ENCODE results near the gene TMEM141.
"Not testable (repeated sequence)": the region's sequence is repeated elsewhere in the genome, so short reads cannot be mapped to it uniquely, and the experiment has no call there.

Gene TMEM141

DNA sequence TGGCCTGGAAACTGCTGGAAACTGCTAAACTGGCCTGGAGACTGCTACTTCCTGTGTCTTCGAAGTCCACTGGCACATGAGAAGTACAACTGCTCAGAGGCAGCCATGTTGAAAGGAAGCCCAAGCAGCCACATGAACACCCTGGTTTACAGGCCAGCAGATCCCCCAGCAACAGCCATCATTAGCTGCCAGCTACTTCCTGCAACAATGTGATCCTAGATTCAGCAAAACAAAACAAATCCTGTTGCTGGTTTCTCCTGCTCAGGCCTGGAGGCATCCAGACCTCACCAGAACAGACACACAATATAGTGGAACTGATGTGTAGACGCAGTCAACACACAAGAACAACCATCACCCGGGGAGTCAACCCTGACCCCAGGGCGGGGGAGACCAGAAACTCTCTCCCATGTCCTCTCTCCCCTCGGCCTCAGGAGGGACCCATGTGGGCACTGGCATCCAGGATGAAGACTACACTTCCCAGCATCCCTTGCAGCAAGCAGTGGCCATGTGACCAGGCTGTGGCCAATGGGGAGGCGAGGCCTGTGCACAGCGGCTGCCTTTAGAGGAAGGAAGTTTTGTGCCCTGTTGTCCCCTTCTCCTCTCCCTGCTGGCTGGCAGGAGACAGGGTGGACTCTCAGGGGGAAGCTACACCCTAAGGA is 17.6 kb upstream of the TMEM141 start:
- DNase-seq (ENCODE audit: low read depth), result peak; percentile 46

GRCh38 chr9:136774416-136775045 is 16.6 kb upstream of the TMEM141 start:
- no peak for DNase-seq (ENCODE audit: low read depth)

DNA sequence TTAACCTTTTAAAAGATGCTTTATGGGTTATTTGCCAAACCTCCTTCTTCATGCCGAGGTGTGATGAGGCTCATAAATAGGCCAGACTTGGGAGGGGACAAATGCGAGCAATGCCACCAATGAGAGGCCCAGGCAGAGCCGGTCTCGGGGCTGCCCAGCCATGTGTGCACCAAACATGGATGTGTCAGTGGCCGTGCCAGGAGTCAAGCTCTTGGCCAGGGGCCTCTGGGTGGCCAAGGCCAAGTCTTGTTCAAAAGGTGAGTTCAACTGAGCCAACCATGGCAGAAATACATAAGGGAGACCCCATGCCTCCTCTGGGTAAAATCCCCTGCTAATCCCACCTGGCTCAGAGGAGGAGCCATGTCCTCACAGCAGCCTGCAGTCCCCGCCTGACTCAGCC is 16.0 kb upstream of the TMEM141 start:
- no peak for DNase-seq (ENCODE audit: low read depth)

- DNase-seq (ENCODE audit: low read depth), result no peak
Measured at GRCh38 chr9:136776947-136777346, 14.2 kb upstream of the TMEM141 start.

DNA sequence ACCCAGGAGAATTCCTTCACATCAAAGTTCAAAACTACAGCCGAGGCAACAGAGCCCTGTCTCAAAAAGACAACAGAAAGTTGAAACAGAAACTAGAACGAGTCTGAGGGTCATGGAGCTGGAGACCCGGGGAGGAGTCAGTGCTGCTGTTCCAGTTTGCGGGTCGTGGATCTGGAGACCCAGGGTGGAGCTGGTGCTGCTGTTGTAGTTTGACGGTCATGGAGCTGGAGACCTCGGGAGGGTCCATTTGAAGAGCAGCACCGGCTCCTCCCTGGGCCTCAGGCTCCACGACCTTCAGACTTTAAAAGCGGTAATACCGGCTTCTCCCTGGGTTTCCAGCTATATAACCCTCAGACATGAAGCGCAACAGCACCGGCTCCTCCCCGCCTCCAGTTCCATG is 13.8 kb upstream of the TMEM141 start:
- no peak for DNase-seq (ENCODE audit: low read depth)

- peak; percentile 28 for DNase-seq (ENCODE audit: low read depth)
Measured at GRCh38 chr9:136779808-136780207, 11.3 kb upstream of the TMEM141 start.

GRCh38 chr9:136782452-136782851 is 8.7 kb upstream of the TMEM141 start:
- no peak for DNase-seq (ENCODE audit: low read depth)

DNA sequence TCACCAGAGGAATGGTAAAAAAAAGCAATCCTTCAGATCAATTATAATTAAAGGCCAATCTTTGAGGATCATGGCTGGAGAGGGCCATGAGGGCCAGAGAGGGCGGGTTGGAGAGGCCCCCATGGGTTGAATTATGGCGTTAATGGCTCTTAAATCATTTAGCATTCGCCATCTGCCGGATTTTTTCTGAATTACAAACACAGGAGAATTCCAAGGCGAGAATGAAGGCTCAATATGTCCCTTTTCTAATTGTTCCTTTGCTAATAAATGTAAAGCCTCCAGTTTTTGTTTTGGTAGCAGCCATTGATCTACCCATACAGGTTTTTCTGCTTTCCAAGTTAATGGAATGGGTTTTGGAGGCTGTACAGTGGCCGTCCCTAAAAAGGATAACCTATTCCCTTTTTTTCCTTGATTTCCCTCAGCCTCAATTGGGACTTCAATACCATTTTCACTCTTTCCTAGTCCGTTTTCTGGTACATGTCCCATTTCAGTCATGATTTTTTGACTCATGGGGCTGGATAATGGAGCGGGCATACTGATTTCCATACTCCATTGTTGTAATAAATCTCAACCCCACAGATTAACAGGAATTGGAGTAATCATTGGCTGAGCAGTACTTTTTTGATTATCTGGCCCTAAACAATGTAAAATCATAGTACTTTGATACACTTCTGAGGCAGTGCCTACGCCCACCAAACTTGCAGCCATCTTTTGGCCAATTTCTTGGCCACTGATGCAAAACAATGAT is 6.7 kb upstream of the TMEM141 start:
- peak; percentile 68 for DNase-seq (ENCODE audit: low read depth)

- DNase-seq (ENCODE audit: low read depth), result no peak
Measured at GRCh38 chr9:136784997-136785361, 6.2 kb upstream of the TMEM141 start.

GRCh38 chr9:136785565-136786355 is 5.4 kb upstream of the TMEM141 start:
- DNase-seq (ENCODE audit: low read depth), result not testable (repeated sequence)

DNA sequence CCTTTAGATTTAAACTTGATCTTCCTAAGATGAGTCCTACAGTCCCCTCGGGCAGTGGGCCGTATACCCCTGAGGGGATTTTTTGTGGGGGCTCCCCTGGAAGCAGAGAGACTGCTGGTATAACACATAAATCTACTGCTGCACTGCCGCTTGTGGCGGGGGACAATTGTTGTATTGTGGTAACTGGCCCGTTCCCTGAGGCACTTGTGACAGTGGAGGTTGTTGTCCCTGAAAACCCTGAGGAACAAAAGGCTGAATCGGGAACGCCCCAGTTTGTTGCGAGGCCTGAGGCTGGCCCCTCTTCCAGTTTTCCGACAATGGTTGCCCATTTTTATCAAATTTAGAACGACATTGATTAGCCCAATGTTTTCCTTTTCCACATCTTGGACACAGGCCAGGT is 4.7 kb upstream of the TMEM141 start:
- no peak for DNase-seq (ENCODE audit: low read depth)

GRCh38 chr9:136786983-136787382 is 4.2 kb upstream of the TMEM141 start:
- DNase-seq (ENCODE audit: low read depth), result not testable (repeated sequence)

- peak; percentile 75 for DNase-seq (ENCODE audit: low read depth)
Measured at GRCh38 chr9:136787690-136788400, 3.3 kb upstream of the TMEM141 start.

DNA sequence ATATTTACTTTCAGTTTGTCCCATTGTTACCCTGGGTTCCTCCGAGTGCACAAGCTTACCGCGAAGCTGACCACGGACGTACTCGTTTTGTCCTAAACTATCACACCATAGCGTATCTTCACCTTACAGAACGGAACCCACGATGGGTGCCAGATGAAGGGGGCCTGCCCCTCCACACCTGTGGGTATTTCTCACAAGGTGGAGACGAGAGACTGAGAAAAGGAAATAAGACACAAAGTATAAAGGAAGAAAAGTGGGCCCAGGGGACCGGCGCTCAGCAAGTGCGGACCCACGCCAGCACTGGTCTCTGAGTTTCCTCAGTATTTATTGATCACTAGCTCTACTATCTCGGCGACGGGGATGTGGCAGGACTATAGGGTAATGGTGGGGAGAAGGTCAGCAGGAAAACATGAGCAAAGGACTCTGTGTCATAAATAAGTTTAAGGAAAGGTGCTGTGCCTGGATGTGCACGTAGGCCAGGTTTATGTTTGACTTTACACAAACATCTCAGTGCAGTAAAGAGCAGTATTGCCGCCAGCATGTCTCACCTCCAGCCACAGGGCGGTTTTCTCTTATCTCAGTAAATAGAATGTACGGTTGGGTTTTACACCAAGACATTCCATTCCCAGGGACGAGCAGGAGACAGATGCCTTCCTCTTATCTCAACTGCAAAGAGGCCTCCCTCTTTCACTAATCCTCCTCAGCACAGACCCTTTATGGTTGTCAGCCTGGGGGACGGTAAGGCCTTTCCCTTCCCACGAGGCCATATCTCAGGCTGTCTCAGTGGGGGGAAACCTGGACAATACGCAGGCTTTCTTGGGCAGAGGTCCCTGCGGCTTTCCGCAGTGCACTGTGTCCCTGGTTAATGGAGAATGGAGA is 2.3 kb upstream of the TMEM141 start:
- DNase-seq (ENCODE audit: low read depth), result not testable (repeated sequence)

GRCh38 chr9:136789523-136789937 is 1.6 kb upstream of the TMEM141 start:
- no peak for DNase-seq (ENCODE audit: low read depth)

- peak; percentile 49 for DNase-seq (ENCODE audit: low read depth)
Measured at GRCh38 chr9:136791516-136792276, 552 bp downstream of the TMEM141 start.

DNA sequence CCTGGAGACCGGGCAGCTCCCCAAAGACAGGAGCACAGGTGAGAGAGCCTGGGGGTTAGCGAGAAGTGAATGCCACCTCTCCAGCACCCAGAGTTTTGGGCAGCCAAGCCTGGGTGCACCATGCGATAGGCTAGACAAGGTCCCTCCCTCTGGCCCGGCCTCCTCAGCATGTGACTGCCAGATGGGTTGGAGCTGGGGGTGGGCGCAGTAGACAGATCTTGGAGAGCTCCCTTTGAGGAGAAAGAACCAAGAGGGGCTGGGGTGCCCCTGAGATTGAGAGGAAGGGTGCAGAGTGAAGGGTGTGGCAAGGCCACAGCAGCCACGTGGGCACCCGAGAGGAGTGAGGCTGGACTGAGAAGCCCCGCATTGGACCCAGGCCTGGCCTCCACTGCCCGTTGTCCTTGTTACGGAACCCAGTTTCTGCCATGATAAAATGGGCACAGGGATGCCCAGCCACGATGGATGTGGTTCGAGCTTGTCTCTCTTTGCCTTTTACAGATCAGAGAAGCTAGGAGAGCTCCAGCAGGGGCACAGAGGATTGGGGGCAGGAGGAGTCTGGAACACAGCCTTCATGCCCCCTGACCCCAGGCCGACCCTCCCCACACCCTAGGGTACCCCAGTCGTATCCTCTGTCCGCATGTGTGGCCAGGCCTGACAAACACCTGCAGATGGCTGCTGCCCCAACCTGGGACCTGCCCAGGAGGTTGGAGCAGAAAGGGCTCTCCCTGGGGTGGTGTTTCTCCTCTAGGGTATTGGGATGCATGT is 1.4 kb downstream of the TMEM141 start:
- DNase-seq (ENCODE audit: low read depth), result no peak

DNA sequence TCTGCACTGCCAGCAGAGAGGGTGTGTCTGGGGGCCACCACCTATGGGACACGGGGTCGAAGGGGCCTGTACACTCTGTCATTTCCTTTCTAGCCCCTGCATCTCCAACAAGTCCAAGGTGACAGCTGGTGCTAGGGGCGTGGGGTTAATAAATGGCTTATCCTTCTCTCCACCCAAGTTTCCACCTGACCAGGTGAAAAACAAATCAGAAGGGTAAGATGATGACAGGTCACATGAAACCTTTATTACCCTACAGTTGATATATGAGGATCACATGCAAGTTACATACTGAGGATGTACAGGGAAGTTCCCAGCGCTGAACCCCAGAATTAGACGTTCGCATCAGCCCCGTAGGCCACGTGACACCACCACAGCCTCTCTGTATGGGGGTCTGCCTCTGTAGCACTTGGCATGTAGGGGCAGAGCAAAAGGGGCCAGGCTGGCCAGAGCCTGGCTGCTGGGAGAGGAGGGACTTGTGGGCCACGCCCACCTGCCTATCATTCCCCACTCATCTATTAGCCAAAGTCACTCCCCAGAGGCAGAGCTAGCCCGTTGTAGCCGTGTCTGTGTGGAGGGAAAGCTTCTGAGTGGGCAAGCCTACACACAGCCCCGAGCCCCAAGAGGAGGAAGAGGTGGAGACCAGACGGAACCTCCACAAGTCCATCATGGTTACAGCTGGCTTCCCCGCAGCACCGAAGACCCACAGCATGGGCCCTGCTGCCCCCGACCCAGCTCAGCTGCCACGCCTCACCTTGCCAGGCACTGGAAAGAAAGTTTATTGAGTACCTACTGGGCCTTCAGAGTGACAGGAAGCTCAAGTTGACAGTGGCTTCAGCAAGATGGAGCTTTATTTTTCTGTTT is 2.2 kb downstream of the TMEM141 start:
- no peak for DNase-seq (ENCODE audit: low read depth)

Data from ELR (cell line).